Activated T-cell treated with anti-CD3 and anti-CD28 coated beads, Interleukin-2, amount 50 U/mL, for 48 hours (primary cell): Measurements from ENCODE around the gene SMYD3.
A peak's percentile ranks its signal among the peaks of the same experiment; 100 is the strongest.

ENCODE experiments used
- DNase-seq, 2 experiments: peaks; one replicate each; pipeline ENCODE4 v3.0.0-alpha.2; 2020

The SMYD3 gene

GRCh38 chr1:246134789-246135188 is 372.3 kb downstream of the SMYD3 start:
- DNase-seq, result no peak

- no peak for DNase-seq
These were observed 376.0 kb downstream of the SMYD3 start for GRCh38 chr1:246131095-246131494.

GRCh38 chr1:246128494-246129069 is 378.5 kb downstream of the SMYD3 start:
- DNase-seq, result no peak

- no peak for DNase-seq
These were observed 380.5 kb downstream of the SMYD3 start for GRCh38 chr1:246126580-246126979.

GRCh38 chr1:246122071-246122470 is 385.0 kb downstream of the SMYD3 start:
- DNase-seq, result no peak

- DNase-seq, result no peak
These were observed 385.5 kb downstream of the SMYD3 start for GRCh38 chr1:246121533-246121932.

- DNase-seq, result peak in 1 of 2 experiments; percentile 18
These were observed 389.9 kb downstream of the SMYD3 start for GRCh38 chr1:246117066-246117791.

GRCh38 chr1:246114369-246114768 is 392.7 kb downstream of the SMYD3 start:
- DNase-seq, result no peak

GRCh38 chr1:246113555-246114095 is 393.5 kb downstream of the SMYD3 start:
- DNase-seq, result no peak

- no peak for DNase-seq
These were observed 395.5 kb downstream of the SMYD3 start for GRCh38 chr1:246111570-246111969.

GRCh38 chr1:246110343-246111219 is 396.5 kb downstream of the SMYD3 start:
- DNase-seq, result no peak

- DNase-seq, result no peak
These were observed 398.7 kb downstream of the SMYD3 start for GRCh38 chr1:246108278-246108925.

- DNase-seq, result no peak
These were observed 399.4 kb downstream of the SMYD3 start for GRCh38 chr1:246107516-246108277.

- no peak for DNase-seq
These were observed 400.7 kb downstream of the SMYD3 start for GRCh38 chr1:246106342-246106763.

GRCh38 chr1:246104927-246105326 is 402.2 kb downstream of the SMYD3 start:
- no peak for DNase-seq

- no peak for DNase-seq
These were observed 407.5 kb downstream of the SMYD3 start for GRCh38 chr1:246099570-246099969.

GRCh38 chr1:246096356-246096755 is 410.7 kb downstream of the SMYD3 start:
- DNase-seq, result no peak

GRCh38 chr1:246095443-246095842 is 411.6 kb downstream of the SMYD3 start:
- DNase-seq, result no peak

GRCh38 chr1:246093230-246093629 is 413.8 kb downstream of the SMYD3 start:
- no peak for DNase-seq

GRCh38 chr1:246092136-246092535 is 414.9 kb downstream of the SMYD3 start:
- DNase-seq, result no peak

GRCh38 chr1:246091477-246091876 is 415.6 kb downstream of the SMYD3 start:
- DNase-seq, result no peak

GRCh38 chr1:246086191-246086590 is 420.9 kb downstream of the SMYD3 start:
- no peak for DNase-seq
